ENCODE data around the gene CMTM1.
"Not testable (repeated sequence)": the region's sequence is repeated elsewhere in the genome, so short reads cannot be mapped to it uniquely, and the experiment has no call there.

Gene CMTM1

GRCh38 chr16:66563574-66564334 lies 2.5 kb upstream of the CMTM1 start:
- no peak for DNase-seq

DNA sequence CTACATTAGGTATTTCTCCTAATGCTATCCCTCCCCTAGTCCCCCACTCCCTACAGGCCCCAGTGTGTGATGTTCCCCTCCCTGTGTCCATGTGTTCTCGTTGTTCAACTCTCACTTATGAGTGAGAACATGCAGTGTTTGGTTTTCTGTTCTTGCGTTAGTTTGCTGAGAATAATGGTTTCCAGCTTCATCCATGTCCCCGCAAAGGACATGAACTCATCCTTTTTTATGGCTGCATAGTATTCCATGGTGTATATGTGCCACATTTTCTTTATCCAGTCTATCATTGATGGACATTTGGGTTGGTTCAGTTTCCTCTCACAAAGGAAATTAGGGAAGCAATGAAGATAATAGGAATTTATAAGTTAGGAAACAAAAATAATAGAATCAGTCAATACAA lies 1.0 kb downstream of the CMTM1 start:
- not testable (repeated sequence) for DNase-seq

GRCh38 chr16:66568355-66568754 lies 2.1 kb downstream of the CMTM1 start:
- no peak for DNase-seq

DNA sequence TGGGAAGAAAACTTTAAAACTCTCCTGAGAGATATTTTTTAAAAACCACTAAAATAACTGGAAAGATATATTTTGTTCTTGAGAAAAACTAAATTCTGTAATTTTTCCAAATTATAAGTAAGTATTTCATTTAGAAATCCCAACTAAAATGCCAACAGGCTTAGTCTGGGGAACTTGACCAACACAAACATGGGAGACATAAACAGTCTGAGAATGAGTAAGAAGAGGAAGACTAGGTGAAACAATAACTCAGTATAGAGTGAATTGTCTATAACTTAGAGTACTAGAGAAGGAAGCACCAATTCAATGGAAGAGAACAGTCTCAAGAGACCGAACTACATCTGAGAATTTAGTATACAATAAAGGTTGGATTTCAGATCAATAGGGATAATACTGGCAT lies 2.9 kb downstream of the CMTM1 start:
- DNase-seq: no peak

DNA sequence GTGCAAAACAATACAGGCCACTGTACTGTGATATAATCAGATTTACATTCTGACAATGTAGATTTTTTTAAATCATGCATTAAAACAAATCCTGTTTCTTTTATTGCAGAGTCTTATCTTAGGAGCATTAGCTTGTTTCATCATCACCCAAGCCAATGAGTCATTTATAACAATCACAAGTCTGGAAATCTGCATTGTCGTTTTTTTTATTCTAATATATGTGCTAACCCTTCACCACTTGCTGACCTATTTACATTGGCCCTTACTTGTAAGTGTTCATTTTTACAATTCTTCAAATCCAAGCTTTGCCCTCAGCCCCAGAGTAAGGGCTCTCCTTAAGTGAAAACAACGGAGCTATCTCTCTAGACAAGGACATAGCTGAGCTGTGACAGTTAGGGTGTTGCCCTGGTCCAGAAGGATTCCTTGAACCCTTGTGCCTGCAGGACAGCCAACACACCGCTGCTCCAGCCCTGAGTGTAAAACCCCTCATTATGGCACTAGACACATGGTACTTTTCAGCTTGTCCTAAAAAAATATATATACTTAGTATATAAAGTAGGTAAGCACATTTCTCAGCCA lies 3.7 kb downstream of the CMTM1 start:
- no peak for DNase-seq

GRCh38 chr16:66572356-66572755 lies 6.1 kb downstream of the CMTM1 start:
- DNase-seq: no peak

DNA sequence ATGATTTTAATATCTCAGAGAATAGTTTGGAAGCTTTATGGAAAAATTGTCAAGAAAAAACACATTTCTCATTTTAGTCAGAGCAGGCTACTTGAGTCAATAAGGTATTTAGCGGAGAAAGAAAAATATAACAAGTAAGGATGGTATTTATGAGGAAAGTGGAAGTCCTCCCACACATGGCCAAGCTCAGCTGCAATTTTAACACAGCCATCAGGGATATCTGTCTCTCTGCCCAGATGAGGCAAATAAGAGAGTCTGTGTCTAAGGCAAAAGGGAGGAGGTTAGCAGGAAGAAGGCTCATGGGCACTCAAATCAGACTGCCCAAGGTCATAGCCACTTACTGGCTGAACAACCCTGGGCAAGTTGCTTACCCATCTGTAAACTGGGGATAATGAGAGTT lies 7.8 kb downstream of the CMTM1 start:
- DNase-seq: no peak

DNA sequence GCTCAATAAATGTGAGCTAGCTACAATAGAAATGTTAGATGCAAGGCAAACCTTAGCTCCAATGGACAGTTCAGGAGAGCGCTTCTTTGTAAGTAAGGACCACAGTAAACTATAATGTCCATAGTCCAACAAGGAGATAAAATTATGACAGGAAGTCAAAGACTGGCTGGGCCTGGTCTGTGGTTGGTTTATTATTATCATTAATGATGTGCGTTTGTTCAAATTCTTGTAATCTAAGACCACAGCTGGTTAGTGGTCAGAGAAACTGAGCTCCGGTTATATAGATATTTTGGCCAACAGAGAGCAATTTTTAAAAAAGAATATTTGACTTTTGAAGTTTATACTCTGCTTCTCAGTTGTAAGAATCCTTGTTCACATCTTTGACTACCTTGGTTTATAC lies 8.3 kb downstream of the CMTM1 start:
- DNase-seq: no peak

DNA sequence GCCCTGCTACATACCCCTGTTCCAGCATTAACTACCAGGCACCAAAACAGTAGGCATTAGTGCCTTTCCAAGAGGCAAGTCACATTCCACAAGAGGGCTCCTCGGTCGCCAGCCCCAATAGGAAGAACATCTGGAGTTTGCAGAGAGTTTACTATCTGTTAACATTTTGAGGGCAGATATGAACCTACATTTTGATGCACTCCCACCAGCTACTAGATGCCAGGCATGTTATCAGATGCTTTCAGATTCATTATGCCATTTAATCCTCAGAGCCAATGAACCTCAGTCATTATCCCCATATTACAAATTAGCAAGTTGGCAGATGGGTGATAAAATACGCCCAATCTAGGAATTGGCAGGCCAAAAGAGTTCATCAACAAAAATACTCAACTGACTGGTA lies 8.8 kb downstream of the CMTM1 start:
- no peak for DNase-seq

DNA sequence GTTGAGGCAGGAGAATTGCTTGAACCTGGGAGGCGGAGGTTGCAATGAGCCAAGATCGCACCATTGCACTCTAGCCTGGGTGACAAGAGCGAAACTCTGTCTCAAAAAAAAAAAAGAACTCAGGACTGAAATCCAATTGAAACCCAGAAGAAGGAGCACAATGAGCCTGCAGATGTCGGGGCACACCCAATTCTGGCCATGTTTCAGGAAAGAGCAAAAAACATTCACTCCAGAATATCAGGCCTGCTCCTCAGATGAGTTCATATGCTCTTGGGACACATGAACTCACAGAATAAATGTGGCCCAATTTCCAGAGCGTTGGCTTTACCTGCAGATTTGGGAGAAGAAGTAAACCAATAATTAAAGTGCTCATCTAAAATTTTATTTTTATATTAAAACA lies 10.1 kb downstream of the CMTM1 start:
- DNase-seq: no peak

DNA sequence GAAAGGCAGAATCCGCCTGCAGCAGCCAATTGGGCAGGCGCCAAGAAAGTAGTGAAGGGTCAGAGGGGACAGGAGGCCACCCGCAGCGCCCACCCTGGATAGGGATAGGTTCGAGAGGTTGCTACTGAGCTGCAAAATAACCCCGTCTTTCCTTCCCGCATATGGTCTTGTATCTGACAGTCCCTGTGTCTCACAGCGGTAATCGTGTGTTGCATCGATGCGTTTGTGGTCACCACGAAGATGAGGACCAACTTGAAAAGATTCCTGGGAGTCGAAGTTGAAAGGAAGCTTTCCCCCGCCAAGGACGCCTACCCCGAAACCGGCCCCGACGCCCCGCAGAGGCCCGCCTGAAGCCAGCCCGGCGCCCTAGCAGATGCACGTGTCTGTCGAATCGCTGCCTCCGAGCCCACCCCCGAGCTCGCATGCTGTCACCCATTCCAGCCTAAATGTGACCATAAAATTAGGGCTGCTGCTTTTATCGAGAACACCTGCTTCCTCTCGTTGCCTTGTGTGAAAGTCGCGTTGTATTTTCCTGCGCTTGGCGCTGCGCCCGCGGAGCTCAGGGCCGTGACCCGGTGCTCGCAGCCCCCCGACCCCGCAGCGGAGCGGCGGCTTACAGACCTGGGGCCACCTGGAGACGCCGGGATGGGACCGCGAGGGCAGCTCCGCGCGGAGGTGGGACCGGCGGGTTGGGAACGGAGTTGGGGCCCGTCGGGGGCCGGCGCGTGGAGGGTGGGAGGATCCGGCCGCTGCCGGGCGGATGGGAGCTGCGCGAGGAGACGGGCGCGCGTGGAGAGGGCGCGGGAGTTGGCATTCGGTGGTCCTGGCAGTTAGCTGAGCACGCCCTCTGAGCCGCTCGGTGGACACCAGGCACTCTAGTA lies 12.7 kb downstream of the CMTM1 start, which contains the start of gene CMTM2:
CMTM2 (plus strand) TSS at position 813 of the 881 bp plus-strand sequence. CDS start 145 bp downstream, outside the sequence.
- no peak for DNase-seq

- no peak for DNase-seq
Measured at GRCh38 chr16:66580605-66581209, 14.5 kb downstream of the CMTM1 start.

- DNase-seq: no peak
Measured at GRCh38 chr16:66581246-66581952, 15.2 kb downstream of the CMTM1 start.

GRCh38 chr16:66585481-66586239 lies 19.4 kb downstream of the CMTM1 start:
- DNase-seq: no peak

DNA sequence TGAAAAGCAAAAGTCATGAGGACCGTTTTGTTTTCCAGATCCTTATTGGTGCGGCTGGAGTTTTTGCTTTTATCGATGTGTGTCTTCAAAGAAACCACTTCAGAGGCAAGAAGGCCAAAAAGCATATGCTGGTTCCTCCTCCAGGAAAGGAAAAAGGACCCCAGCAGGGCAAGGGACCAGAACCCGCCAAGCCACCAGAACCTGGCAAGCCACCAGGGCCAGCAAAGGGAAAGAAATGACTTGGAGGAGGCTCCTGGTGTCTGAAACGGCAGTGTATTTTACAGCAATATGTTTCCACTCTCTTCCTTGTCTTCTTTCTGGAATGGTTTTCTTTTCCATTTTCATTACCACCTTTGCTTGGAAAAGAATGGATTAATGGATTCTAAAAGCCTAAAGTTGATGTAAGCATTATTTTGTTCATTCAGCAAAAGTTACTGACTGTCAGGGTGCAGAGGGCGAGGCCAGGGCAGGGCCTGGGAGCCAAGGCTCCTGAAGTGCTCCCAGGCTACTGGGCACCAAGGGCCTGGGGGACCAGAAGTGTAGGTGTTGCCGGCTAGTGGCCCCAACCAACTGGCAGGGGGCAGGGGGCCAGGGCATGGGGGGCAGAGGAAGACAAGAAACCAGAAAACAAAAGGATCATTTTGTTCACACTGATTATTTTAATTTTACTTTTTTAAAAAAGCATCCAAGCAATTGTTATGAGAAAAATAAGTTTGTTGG lies 21.8 kb downstream of the CMTM1 start:
- no peak for DNase-seq

GRCh38 chr16:66588981-66589713 lies 22.9 kb downstream of the CMTM1 start:
- no peak for DNase-seq

DNA sequence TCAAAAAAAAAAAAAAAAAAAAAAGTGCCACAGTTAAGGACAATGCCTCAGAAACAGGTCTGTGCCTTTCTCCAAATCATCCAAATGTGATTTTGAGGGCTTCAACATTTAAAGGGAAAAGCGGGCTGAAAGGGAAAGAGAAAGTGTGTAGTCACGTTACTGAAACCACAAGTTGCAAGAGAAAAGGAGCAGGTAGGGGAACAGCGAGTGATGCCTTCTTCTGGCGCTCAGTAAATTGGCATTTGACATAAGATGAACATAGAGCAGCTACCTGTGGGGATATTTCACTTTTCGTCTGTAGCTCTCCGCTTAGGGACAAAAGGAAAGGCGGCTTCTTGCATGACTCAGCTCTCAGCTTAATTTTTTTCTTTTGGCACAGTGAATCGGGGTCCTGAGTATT lies 24.1 kb downstream of the CMTM1 start:
- no peak for DNase-seq

GRCh38 chr16:66591018-66591417 lies 24.8 kb downstream of the CMTM1 start:
- DNase-seq: no peak

- DNase-seq: no peak
Measured at GRCh38 chr16:66592241-66592640, 26.0 kb downstream of the CMTM1 start.

DNA sequence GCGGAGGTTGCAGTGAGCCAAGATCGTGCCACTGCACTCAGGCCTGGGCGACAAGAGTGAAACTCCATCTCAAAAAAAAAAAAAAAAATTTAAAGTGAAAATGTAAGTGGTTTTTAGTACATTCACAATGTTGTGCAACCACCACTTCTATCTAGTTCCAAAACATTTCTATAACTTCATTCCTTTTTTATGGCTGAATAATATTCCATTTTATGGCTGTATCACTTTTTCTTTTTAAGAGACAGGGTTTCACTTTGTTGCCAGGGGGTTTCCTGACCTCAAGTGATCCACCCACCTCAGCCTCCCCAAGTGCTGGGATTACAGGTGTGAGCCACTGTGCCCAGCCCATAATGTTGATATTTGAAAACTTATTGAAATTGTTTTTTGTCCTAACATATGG lies 26.6 kb downstream of the CMTM1 start:
- DNase-seq: no peak
